HepG2 (cell line): ENCODE results near the gene LENG1. TPM values are rescaled to one million over a fixed set of nuclear protein-coding genes. Genes with fewer than 3 reads are reported as not detected.

Experiments used
- BRD4 ChIP-seq: sonication (generic); formaldehyde crosslinking; IDR thresholded peaks from 2 replicates; pipeline ENCODE4 v1.4.0; 2020; ENCODE audit warnings: missing genetic modification reagents
- CEBPG ChIP-seq: IDR thresholded peaks from 2 replicates; pipeline ENCODE4 v1.6.1; 2016
- CHD4 ChIP-seq: fragments of 200-600 bp; sonication (generic); IDR thresholded peaks from 2 replicates; pipeline ENCODE4 v1.7.0; 2017; ENCODE audit warnings: mild to moderate bottlenecking, low read length, borderline replicate concordance
- ETS1 ChIP-seq: sonication (generic); formaldehyde crosslinking; IDR thresholded peaks from 2 replicates; pipeline ENCODE4 v1.4.0; 2020; ENCODE audit warnings: missing genetic modification reagents
- IKZF1 ChIP-seq: fragments of 450-650 bp; IDR thresholded peaks from 2 replicates; pipeline ENCODE4 v1.7.1; 2016
- JUN ChIP-seq: sonication (generic); formaldehyde crosslinking; IDR thresholded peaks from 2 replicates; pipeline ENCODE4 v1.4.0; 2020; ENCODE audit warnings: mild to moderate bottlenecking, missing genetic modification reagents
- MBD4 ChIP-seq: IDR thresholded peaks from 2 replicates; pipeline ENCODE4 v1.6.1; 2012; ENCODE audit warnings: low read length, inconsistent platforms, borderline replicate concordance
- MED8 ChIP-seq: sonication (generic); formaldehyde crosslinking; IDR thresholded peaks from 2 replicates; pipeline ENCODE4 v1.8.1; 2023; ENCODE audit warnings: mild to moderate bottlenecking, missing genetic modification reagents; ENCODE audit not compliant: insufficient replicate concordance
- MIER3 ChIP-seq: IDR thresholded peaks from 2 replicates; pipeline ENCODE4 v1.6.1; 2016; ENCODE audit warnings: missing compliant biosample characterization, borderline replicate concordance
- NFATC3 ChIP-seq: sonication (generic); formaldehyde crosslinking; IDR thresholded peaks from 2 replicates; pipeline ENCODE4 v1.5.1; 2020; ENCODE audit warnings: mild to moderate bottlenecking, missing genetic modification reagents
- NPAS2 ChIP-seq: sonication (generic); formaldehyde crosslinking; IDR thresholded peaks from 2 replicates; pipeline ENCODE4 v1.8.0; 2022; ENCODE audit warnings: mild to moderate bottlenecking, missing genetic modification reagents, borderline replicate concordance
- PITX1 ChIP-seq: sonication (generic); formaldehyde crosslinking; IDR thresholded peaks from 2 replicates; pipeline ENCODE4 v1.5.1; 2020; ENCODE audit warnings: mild to moderate bottlenecking, missing genetic modification reagents
- REL ChIP-seq: sonication (generic); formaldehyde crosslinking; conservative IDR thresholded peaks from 2 replicates; pipeline ENCODE4 v1.8.0; 2022; ENCODE audit warnings: mild to moderate bottlenecking, missing genetic modification reagents, moderate library complexity
- RXRA ChIP-seq: sonication (generic); formaldehyde crosslinking; IDR thresholded peaks from 2 replicates; pipeline ENCODE4 v1.5.1; 2020; ENCODE audit warnings: missing genetic modification reagents
- SMARCE1 ChIP-seq: fragments of 450-650 bp; IDR thresholded peaks from 2 replicates; pipeline ENCODE4 v1.6.1; 2017; ENCODE audit warnings: borderline replicate concordance
- SRF ChIP-seq: IDR thresholded peaks from 2 replicates; pipeline ENCODE4 v1.6.1; 2011; ENCODE audit warnings: mild to moderate bottlenecking, low read depth, low read length, moderate library complexity
- STAT5B ChIP-seq: sonication (generic); formaldehyde crosslinking; IDR thresholded peaks from 2 replicates; pipeline ENCODE4 v1.4.0; 2020; ENCODE audit warnings: missing genetic modification reagents
- SUZ12 ChIP-seq: fragments of 150-350 bp; IDR thresholded peaks from 2 replicates; pipeline ENCODE4 v1.6.1; 2014; ENCODE audit warnings: low read depth, low read length
- TOE1 ChIP-seq: sonication (generic); formaldehyde crosslinking; IDR thresholded peaks from 2 replicates; pipeline ENCODE4 v1.4.0; 2020; ENCODE audit warnings: mild to moderate bottlenecking, missing genetic modification reagents
- ZFYVE20 ChIP-seq: sonication (generic); formaldehyde crosslinking; IDR thresholded peaks from 2 replicates; pipeline ENCODE4 v1.8.0; 2023; ENCODE audit warnings: low read depth, mild to moderate bottlenecking, moderate library complexity, missing genetic modification reagents, borderline replicate concordance
- ZNF136 ChIP-seq: sonication (generic); formaldehyde crosslinking; IDR thresholded peaks from 2 replicates; pipeline ENCODE4 v1.8.1; 2022; ENCODE audit warnings: low read depth, mild to moderate bottlenecking, moderate library complexity, missing genetic modification reagents
- ZNF180 ChIP-seq: sonication (generic); formaldehyde crosslinking; IDR thresholded peaks from 2 replicates; pipeline ENCODE4 v1.4.0; 2020; ENCODE audit warnings: low read depth, missing genetic modification reagents, borderline replicate concordance
- ZNF484 ChIP-seq: sonication (generic); formaldehyde crosslinking; IDR thresholded peaks from 2 replicates; pipeline ENCODE4 v1.5.1; 2020; ENCODE audit warnings: mild to moderate bottlenecking, low read depth, missing genetic modification reagents, borderline replicate concordance
- ZNF501 ChIP-seq: sonication (generic); formaldehyde crosslinking; IDR thresholded peaks from 2 replicates; pipeline ENCODE4 v1.5.1; 2020; ENCODE audit warnings: mild to moderate bottlenecking, moderate library complexity, missing genetic modification reagents
- ZNF816 ChIP-seq: sonication (generic); formaldehyde crosslinking; IDR thresholded peaks from 2 replicates; pipeline ENCODE4 v1.8.0; 2022; ENCODE audit warnings: missing genetic modification reagents, mild to moderate bottlenecking, borderline replicate concordance
- ZNF891 ChIP-seq: sonication (generic); formaldehyde crosslinking; IDR thresholded peaks from 2 replicates; pipeline ENCODE4 v1.5.0; 2020; ENCODE audit warnings: mild to moderate bottlenecking, missing genetic modification reagents
- polyA plus RNA-seq, 8 experiments: library from polyadenylated mRNA; depleted of rRNA in 3 of 8; stranded (reverse) in 7 of 8; unstranded in 1 of 8; fragments of >200 nt; fragmentation: Illumina TruSeq in 4 of 8; extraction: Trizol in 4 of 8; gene quantifications; 2 replicates each; pipeline versions ENCODE4 v1.2.1 to v1.2.3, GENCODE V29; 2011 to 2016; ENCODE audit warnings: low read depth in 4 of 8, missing spikeins in 1 of 8, mixed read lengths in 1 of 8; ENCODE audit not compliant: insufficient read depth in 1 of 8
- total RNA-seq, 5 experiments: library from RNA; depleted of rRNA; stranded (reverse); fragments of >200 nt; fragmentation: Illumina TruSeq; extraction: Trizol; gene quantifications; 2 replicates each; pipeline ENCODE4 v1.2.3, GENCODE V29; 2016; ENCODE audit warnings: low read depth in 1 of 5
- TF ChIP-seq, protein P1 (sequence below): sonication (generic); formaldehyde crosslinking; IDR thresholded peaks from 2 replicates; pipeline ENCODE4 v1.8.1; 2023; ENCODE audit warnings: mild to moderate bottlenecking, missing genetic modification reagents, borderline replicate concordance
- TF ChIP-seq, protein P2 (sequence below): fragments of 450-650 bp; IDR thresholded peaks from 2 replicates; pipeline ENCODE4 v1.6.1; 2017; ENCODE audit warnings: mild to moderate bottlenecking
- TF ChIP-seq, protein P3 (sequence below): IDR thresholded peaks from 2 replicates; pipeline ENCODE4 v1.6.1; 2016; ENCODE audit warnings: missing genetic modification reagents, missing compliant biosample characterization

LENG1 gene
- total and polyA plus RNA-seq, 2 of the 13 experiments (the other 11 are each of a cell fraction or from before 2014, with no cell fraction given) = 1.8 to 3.8 TPM

DNA sequence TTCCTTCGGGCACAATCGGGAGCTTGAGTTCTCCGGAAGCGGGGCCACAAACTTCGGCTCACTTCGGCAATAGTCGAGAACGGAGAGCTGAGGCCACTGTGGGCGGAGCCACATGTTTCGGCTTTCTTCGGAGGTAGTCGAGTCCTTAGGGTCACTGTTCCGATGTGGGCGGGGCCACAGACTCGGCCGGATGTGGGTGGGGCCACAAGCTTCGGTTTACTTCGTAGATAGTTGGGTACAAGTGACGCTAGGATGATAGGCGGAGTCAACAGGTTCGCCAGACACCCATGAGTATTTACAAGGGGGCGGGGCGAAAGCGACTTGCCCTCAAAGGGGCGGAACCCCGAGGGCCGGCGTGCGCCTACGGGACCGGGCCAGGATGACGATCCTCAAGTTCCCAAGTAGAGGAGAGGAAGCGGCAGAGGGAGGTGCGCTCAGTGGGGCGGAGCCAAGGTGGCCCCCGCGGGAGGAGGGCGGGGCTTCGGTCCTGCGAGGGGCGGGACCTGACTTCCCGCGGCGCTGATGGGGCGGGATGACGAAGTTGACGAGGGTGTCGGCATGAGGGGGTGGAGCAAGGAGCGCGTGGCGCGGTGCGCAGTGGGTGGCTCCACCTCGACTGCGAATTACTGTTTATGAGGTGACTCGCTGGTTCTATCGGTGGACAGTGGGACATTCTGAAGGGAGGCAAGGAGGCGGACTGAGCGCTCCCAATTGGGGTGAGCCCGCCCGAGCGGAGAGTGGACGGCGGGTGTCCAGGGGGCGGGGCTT is 30.4 kb upstream of the LENG1 start (continued):
- TF ChIP-seq REL (CRISPR knock-in tag) = no peak
- 0 out of 2 replicates have a peak, but pooled peaks have one; percentile 44 for TF ChIP-seq BRD4 (CRISPR knock-in tag)
- TF ChIP-seq SUZ12 = no peak
- TF ChIP-seq MED8 (CRISPR knock-in tag) = no peak
- no peak for TF ChIP-seq IKZF1
- TF ChIP-seq MBD4 = no peak
- no peak for TF ChIP-seq SMARCE1
- no peak for TF ChIP-seq ZFYVE20 (CRISPR knock-in tag)
- peak; percentile 29; the same call in 1 of the 2 replicates for TF ChIP-seq RXRA (CRISPR knock-in tag)
- no peak for TF ChIP-seq CHD4
- no peak for TF ChIP-seq ZNF136 (CRISPR knock-in tag)
- TF ChIP-seq ZNF484 (CRISPR knock-in tag) = no peak
- no peak for TF ChIP-seq CEBPG (CRISPR knock-in tag)
- no peak for TF ChIP-seq ETS1
- TF ChIP-seq, protein P1, sequence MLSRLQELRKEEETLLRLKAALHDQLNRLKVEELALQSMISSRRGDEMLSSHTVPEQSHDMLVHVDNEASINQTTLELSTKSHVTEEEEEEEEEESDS = no peak
- TF ChIP-seq ZNF501 = no peak
- TF ChIP-seq STAT5B (CRISPR knock-in tag) = no peak
- TF ChIP-seq ZNF816 (CRISPR knock-in tag) = 0 out of 2 replicates have a peak, but pooled peaks have one; percentile 5
- TF ChIP-seq SRF = no peak
- TF ChIP-seq NPAS2 (CRISPR knock-in tag) = no peak
- TF ChIP-seq, protein P2, sequence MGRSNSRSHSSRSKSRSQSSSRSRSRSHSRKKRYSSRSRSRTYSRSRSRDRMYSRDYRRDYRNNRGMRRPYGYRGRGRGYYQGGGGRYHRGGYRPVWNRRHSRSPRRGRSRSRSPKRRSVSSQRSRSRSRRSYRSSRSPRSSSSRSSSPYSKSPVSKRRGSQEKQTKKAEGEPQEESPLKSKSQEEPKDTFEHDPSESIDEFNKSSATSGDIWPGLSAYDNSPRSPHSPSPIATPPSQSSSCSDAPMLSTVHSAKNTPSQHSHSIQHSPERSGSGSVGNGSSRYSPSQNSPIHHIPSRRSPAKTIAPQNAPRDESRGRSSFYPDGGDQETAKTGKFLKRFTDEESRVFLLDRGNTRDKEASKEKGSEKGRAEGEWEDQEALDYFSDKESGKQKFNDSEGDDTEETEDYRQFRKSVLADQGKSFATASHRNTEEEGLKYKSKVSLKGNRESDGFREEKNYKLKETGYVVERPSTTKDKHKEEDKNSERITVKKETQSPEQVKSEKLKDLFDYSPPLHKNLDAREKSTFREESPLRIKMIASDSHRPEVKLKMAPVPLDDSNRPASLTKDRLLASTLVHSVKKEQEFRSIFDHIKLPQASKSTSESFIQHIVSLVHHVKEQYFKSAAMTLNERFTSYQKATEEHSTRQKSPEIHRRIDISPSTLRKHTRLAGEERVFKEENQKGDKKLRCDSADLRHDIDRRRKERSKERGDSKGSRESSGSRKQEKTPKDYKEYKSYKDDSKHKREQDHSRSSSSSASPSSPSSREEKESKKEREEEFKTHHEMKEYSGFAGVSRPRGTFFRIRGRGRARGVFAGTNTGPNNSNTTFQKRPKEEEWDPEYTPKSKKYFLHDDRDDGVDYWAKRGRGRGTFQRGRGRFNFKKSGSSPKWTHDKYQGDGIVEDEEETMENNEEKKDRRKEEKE = no peak
- no peak for TF ChIP-seq NFATC3 (CRISPR knock-in tag)
- no peak; the same call in 1 of the 2 replicates for TF ChIP-seq PITX1 (CRISPR knock-in tag)
- TF ChIP-seq MIER3 = no peak
- no peak for TF ChIP-seq TOE1 (CRISPR knock-in tag)
- TF ChIP-seq ZNF891 (CRISPR knock-in tag) = no peak
- peak; percentile 59 for TF ChIP-seq JUN (CRISPR knock-in tag)
- TF ChIP-seq, protein P3, sequence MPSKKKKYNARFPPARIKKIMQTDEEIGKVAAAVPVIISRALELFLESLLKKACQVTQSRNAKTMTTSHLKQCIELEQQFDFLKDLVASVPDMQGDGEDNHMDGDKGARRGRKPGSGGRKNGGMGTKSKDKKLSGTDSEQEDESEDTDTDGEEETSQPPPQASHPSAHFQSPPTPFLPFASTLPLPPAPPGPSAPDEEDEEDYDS = peak; percentile 55
- TF ChIP-seq ZNF180 (CRISPR knock-in tag) = no peak
